GM12864 (cell line): ENCODE data around the gene PLD6.

Experiments used
- DNase-seq: peaks from one replicate; pipeline ENCODE4 v3.0.0-alpha.2; 2011; ENCODE audit warnings: low read depth
- H3K4me3 ChIP-seq: 2 replicates; pipeline ENCODE4 v1.5.1; 2011; ENCODE audit warnings: mild to moderate bottlenecking, low read depth, low read length, control low read depth
- CTCF ChIP-seq: IDR thresholded peaks from 2 replicates; pipeline ENCODE4 v1.5.1; 2011; ENCODE audit warnings: low read depth, mild to moderate bottlenecking, moderate library complexity, low read length, control low read depth, inconsistent platforms; ENCODE audit errors: missing control alignments

Gene PLD6

GRCh38 chr17:17154981-17155380, 51.2 kb downstream of the PLD6 start:
- no peak overlapping the region for H3K4me3 ChIP-seq
- no peak for TF ChIP-seq CTCF

GRCh38 chr17:17154556-17154955, 51.6 kb downstream of the PLD6 start:
- no peak for DNase-seq
- H3K4me3 ChIP-seq: no peak overlapping the region
- no peak for TF ChIP-seq CTCF

More at GRCh38 chr17:17154981-17155380, 51.2 kb downstream of the PLD6 start:
- DNase-seq: no peak

DNA sequence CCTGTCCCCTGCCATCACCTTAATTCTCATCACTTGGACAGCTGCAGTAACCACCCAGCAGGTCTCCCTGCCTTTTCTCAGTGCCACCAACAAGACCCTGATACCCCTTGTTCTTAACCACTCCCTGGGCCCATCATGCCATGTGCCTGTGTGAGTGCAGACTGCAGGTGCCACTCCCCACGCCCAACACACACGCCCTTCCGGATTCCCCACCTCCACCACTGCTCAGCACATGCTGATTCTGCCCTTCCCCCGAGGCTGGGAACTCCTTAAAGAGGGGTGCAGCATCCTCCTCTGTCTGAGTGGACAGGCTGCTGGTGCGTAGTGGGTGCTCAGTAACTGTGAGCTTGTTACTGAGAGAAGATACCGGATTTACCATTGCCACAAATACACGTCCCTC, 52.4 kb downstream of the PLD6 start:
- no peak overlapping the region for H3K4me3 ChIP-seq
- TF ChIP-seq CTCF: no peak
- no peak for DNase-seq

DNA sequence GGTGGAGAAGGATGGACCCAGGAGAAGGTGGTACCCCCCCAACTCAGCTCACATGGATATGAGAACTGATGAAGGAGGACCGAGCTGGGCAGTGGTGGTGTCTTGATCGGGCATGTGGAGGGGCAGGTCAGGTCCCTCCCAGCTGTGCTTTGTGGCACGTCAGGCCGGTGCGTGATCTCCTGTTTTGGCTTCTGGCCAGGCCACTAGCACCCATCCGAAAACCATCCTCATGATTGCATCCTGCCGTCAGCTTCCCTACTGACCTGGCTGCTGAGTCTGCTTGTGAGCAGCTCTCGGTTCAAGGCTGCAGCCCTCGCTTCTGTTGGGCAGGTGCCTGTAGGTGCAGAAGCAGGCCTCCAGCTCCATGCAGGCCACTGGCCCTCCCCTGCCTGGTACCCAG, 53.1 kb downstream of the PLD6 start:
- no peak overlapping the region for H3K4me3 ChIP-seq
- TF ChIP-seq CTCF: no peak
- DNase-seq: no peak

- TF ChIP-seq CTCF: no peak
- no peak overlapping the region for H3K4me3 ChIP-seq
- DNase-seq: no peak
Measured at GRCh38 chr17:17152385-17152784, 53.7 kb downstream of the PLD6 start.

GRCh38 chr17:17151962-17152361, 54.2 kb downstream of the PLD6 start:
- no peak for TF ChIP-seq CTCF
- DNase-seq: no peak
- no peak overlapping the region for H3K4me3 ChIP-seq

DNA sequence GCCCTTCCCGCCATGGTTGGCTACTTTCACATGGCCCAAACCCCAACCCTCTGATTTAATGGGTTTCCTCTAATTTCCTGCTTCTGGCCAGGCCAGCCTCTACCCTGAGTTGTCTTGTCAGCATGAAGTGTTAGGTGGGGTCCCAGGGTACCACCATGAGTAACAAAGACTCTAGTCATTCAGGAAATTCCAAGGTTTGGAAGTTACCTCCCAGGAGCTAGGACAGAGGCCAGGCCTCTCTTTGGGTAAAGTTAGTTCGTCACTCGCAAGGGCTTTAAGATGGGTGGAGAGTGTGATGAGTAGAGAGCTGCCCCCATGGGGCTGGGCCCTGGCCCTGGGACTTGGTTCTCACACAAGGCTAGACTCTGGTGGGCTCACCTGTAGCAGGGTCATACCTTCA, 54.6 kb downstream of the PLD6 start:
- H3K4me3 ChIP-seq: no peak overlapping the region
- TF ChIP-seq CTCF: no peak

More for the DNA sequence above, 54.6 kb downstream of the PLD6 start:
- DNase-seq: no peak
